Measurements from ENCODE around the gene RHOC.

DNA sequence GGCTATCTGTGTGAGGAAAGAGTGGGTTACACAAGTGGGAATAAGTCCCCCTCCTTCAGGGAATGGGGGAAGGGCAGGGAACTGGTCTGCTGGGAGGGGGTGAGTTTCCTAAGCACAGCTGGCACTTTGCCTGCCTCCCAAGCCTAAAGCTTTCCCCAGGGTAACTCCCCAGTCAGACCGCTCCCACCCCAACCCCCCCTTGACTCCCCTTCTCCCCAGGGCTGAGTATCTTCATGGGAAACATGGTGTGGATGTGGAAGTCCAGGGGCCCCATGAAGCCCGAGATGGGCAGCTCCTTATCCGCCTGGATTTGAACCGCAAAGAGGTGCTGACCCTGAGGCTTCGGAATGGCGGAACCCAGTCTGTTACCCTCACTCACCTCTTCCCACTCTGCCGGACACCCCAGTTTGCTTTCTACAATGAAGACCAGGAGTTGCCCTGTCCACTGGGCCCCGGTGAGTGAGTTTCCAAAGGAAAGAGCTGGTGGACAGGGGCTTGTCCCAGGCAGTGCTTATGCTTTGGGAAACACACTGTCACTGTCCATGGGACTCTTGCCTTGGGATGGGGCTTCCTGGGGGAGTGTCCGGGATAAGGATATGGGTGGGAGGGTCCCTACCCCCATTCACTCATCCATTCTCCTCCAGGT lies 17.6 kb downstream of the RHOC start:
- TF ChIP-seq, protein P1, sequence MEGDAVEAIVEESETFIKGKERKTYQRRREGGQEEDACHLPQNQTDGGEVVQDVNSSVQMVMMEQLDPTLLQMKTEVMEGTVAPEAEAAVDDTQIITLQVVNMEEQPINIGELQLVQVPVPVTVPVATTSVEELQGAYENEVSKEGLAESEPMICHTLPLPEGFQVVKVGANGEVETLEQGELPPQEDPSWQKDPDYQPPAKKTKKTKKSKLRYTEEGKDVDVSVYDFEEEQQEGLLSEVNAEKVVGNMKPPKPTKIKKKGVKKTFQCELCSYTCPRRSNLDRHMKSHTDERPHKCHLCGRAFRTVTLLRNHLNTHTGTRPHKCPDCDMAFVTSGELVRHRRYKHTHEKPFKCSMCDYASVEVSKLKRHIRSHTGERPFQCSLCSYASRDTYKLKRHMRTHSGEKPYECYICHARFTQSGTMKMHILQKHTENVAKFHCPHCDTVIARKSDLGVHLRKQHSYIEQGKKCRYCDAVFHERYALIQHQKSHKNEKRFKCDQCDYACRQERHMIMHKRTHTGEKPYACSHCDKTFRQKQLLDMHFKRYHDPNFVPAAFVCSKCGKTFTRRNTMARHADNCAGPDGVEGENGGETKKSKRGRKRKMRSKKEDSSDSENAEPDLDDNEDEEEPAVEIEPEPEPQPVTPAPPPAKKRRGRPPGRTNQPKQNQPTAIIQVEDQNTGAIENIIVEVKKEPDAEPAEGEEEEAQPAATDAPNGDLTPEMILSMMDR (tag by site-specific recombination; IDR thresholded peaks at IDR 0.05): no peak
- TF ChIP-seq BCL11A (tag by site-specific recombination; IDR thresholded peaks at IDR 0.05; ENCODE audit: low read depth) (no peak), ZNF513 (tag by site-specific recombination; IDR thresholded peaks at IDR 0.05) (no peak), ZNF132 (tag by site-specific recombination; IDR thresholded peaks at IDR 0.05; ENCODE audit: borderline replicate concordance) (no peak), ZBTB1 (tag by site-specific recombination; IDR thresholded peaks at IDR 0.05) (no peak), ZNF10 (tag by site-specific recombination; IDR thresholded peaks at IDR 0.05) (no peak), ZNF274 (IDR thresholded peaks at IDR 0.05; ENCODE audit: low read length) (no peak), ZNF274 (tag by site-specific recombination; IDR thresholded peaks at IDR 0.05; ENCODE audit: borderline replicate concordance) (no peak), ZNF302 (tag by site-specific recombination; IDR thresholded peaks at IDR 0.05; ENCODE audit: low read depth) (no peak), PATZ1 (tag by site-specific recombination; IDR thresholded peaks at IDR 0.05) (no peak), ZNF530 (tag by site-specific recombination; IDR thresholded peaks at IDR 0.05; ENCODE audit: low read depth) (no peak), SP3 (tag by site-specific recombination; IDR thresholded peaks at IDR 0.05) (no peak)

Data from HEK293 (cell line).